HepG2 (cell line): ENCODE data around the gene SRF.

Experiments used
- JUN ChIP-seq: sonication (generic); formaldehyde crosslinking; IDR thresholded peaks from 2 replicates; pipeline ENCODE4 v1.4.0; 2020; ENCODE audit warnings: mild to moderate bottlenecking, missing genetic modification reagents
- SP1 ChIP-seq, 2 experiments: fragments of 450-650 bp in 1 of 2; sonication (generic) in 1 of 2; formaldehyde crosslinking in 1 of 2; IDR thresholded peaks; 2 replicates each; pipeline versions ENCODE4 v1.4.0 to v1.6.1; 2016 to 2020; ENCODE audit warnings: missing genetic modification reagents in 1 of 2
- ZKSCAN8 ChIP-seq: IDR thresholded peaks from 2 replicates; pipeline ENCODE4 v1.6.1; 2016; ENCODE audit warnings: borderline replicate concordance, missing genetic modification reagents, missing compliant biosample characterization

GRCh38 chr6:43143235-43144128 lies 27.6 kb upstream of the SRF start:
- TF ChIP-seq JUN (CRISPR knock-in tag), result no peak
- TF ChIP-seq ZKSCAN8, result peak; percentile 78; the same call in 1 of the 2 replicates
- TF ChIP-seq SP1 (IDR thresholded peaks at IDR 0.05), result no peak
- TF ChIP-seq SP1 (CRISPR knock-in tag; IDR thresholded peaks at IDR 0.05), result peak; percentile 59
